HG03064 (cell line): Measurements from ENCODE around the gene TSPAN9.

Experiments
- ATAC-seq: cut with Tn5 transposase; IDR thresholded peaks from one replicate; pipeline ENCODE4 v1.9.1; 2021; ENCODE audit warnings: low read depth; ENCODE audit not compliant: unreplicated experiment

TSPAN9 gene

GRCh38 chr12:3154006-3154405, 76.8 kb downstream of the TSPAN9 start:
- no peak for ATAC-seq

DNA sequence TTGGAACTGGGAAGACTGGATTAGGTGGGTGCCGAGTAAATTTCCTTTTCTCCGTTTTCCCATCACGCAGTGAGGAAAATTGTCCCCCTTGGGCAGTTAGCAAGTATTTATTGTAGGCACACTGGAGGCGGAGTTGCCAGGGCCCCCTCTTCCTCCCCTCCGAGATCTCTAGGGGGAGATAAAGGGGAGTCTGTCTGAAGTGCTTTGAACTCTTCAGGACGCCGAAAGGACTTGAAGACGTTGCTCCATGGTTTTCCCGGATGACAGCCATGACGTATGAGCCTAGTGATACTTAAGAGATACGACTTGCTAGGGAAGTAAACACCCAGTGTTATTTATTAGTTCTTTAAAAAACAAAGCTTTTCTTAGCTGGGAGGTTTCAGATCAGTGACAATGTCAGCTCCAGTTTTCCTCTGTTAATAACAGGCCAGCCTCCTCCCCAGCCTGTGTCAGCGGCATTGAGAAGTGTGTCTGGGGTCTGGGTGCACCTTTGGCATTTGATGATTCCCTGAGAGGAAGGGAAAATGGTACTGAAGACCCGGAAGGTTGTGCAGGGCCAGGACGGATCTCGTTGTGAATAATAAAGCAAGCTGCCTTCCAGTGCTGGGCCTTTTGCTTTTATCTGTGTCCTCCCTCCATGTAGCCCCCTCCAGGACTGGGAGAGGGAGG, 78.7 kb downstream of the TSPAN9 start:
- ATAC-seq, result no peak

- no peak for ATAC-seq
These were observed 80.6 kb downstream of the TSPAN9 start for GRCh38 chr12:3157581-3158323.

GRCh38 chr12:3158851-3159465, 81.8 kb downstream of the TSPAN9 start:
- no peak for ATAC-seq

DNA sequence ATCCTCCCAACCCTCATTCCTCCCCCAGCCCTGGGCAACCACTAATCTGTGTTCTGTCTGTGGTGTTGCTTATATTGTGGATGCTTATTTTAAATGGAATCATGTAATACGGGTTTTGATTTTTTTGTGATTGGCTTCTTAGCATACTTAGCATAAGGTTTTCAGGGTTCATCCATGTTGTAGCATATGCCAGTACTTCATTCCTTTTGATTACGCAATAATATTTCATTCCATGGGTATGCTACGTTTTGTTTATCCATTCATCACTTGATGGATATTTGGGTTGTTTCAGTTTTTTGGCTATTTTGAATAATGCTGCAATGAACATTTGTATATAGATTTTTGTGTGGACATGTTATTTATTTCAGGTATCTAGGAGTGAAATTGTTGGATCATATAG, 82.9 kb downstream of the TSPAN9 start:
- ATAC-seq, result no peak

- no peak for ATAC-seq
These were observed 84.7 kb downstream of the TSPAN9 start for GRCh38 chr12:3161861-3162260.

- no peak for ATAC-seq
These were observed 87.4 kb downstream of the TSPAN9 start for GRCh38 chr12:3164454-3165077.

GRCh38 chr12:3165078-3165980, 88.2 kb downstream of the TSPAN9 start:
- no peak for ATAC-seq

GRCh38 chr12:3167636-3168035, 90.5 kb downstream of the TSPAN9 start:
- no peak for ATAC-seq

GRCh38 chr12:3168223-3169221, 91.3 kb downstream of the TSPAN9 start:
- no peak for ATAC-seq

- no peak for ATAC-seq
These were observed 93.4 kb downstream of the TSPAN9 start for GRCh38 chr12:3170423-3171194.

- ATAC-seq, result no peak
These were observed 94.0 kb downstream of the TSPAN9 start for GRCh38 chr12:3171195-3171591.

DNA sequence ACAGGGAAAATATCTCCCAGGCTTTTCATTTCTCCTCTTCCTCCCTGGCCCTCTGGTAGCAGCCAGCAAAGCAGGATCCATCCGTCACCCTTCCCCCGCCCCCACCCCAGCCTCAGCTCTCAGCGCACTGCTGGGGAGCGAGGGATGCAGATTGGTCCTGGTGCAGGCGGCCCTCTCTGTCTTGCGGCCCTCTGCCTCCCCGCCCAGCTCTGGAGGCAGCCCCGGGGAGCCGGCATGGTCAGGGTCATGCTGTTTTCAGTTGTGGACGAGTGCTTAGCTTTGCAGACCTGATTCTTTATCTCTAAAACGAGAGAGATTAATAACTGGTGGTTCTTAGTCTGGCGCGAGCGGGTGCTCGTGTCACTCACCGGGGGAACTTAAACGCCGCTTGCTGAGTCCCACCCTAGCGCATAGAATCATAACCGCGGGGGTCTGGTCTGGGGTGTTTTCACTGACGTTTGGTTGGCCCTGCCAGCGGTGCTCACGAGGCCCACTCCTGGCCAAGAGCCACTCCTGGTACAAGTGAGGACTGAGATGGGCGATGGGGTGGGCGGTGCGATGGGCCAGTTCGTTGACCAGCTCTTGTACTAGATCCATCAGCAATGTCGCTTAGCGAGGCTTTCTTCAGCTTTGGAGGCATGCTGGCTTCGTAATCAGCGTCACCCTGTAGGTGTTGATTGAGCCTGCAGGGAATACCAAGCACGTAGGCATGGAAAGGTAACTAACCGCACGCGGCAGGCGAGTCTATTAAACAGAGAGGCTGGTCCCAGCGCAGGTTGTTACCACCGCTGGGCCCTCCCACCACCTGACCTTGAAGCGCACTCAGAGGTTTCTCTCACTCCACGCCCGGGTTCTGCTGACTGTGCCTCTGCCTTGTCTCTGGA, 95.2 kb downstream of the TSPAN9 start:
- no peak for ATAC-seq

- ATAC-seq, result no peak
These were observed 95.9 kb downstream of the TSPAN9 start for GRCh38 chr12:3173008-3173553.

- no peak for ATAC-seq
These were observed 96.7 kb downstream of the TSPAN9 start for GRCh38 chr12:3173912-3174311.

- no peak for ATAC-seq
These were observed 98.1 kb downstream of the TSPAN9 start for GRCh38 chr12:3175238-3175637.

- ATAC-seq, result no peak
These were observed 99.6 kb downstream of the TSPAN9 start for GRCh38 chr12:3176754-3177153.
